NCI-H460 (cell line): Measurements from ENCODE around the gene CREBL2. TPM values are rescaled to one million over a fixed set of nuclear protein-coding genes. Genes with fewer than 3 reads are reported as not detected.
"Not testable (repeated sequence)": the region's sequence is repeated elsewhere in the genome, so short reads cannot be mapped to it uniquely, and the experiment has no call there.

Source experiments
- DNase-seq: peaks from one replicate; pipeline ENCODE4 v3.0.0-alpha.2; 2016; ENCODE audit warnings: low read depth; ENCODE audit errors: extremely low read depth
- total RNA-seq: library from RNA; depleted of rRNA; stranded (reverse); fragments of >200 nt; shearing (Covaris generic); gene quantifications from 2 replicates; pipeline ENCODE4 v1.2.3, GENCODE V29; 2014

Gene CREBL2
- total RNA-seq, 1 experiment from 2014 or later: 21.4 TPM

GRCh38 chr12:12628013-12628412 is 16.3 kb downstream of the CREBL2 start:
- DNase-seq: no peak

DNA sequence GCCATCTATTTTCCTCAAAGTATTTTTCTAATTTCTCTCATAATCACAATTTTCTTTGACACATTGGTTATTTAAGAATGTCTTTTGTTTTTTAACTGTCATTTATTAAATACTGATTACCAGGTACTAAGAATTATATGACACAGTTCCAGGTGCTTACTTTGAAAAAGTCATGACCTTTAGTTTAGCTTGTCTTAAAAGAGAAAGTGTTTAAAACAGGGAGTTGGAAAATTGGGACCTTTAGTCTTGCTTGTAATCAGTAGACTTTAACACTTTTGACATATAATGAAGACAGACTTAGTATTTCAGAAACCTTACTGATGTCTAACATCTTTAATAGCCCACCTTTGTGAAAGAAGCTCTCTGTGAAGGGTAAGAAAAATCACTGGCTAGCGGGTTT is 19.2 kb downstream of the CREBL2 start:
- DNase-seq: no peak

GRCh38 chr12:12635651-12636050 is 24.0 kb downstream of the CREBL2 start:
- no peak for DNase-seq

DNA sequence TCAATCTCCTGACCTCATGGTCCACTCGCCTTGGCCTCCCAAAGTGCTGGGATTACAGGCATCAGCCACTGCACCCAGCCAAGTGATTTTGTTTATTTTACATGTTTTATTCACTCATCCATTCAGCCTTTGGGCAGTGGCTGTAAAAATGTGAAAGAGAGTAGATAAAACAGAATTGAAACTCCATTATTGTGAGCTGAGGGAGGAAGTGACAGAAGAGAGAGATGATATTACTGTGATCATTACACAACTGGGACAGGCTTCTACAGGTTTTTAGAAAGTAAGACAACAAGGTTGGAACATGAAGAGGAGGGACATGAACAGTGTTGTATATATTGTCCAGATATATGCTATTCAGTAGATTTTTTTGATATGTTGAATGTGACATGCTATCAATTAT is 25.0 kb downstream of the CREBL2 start:
- DNase-seq: no peak

DNA sequence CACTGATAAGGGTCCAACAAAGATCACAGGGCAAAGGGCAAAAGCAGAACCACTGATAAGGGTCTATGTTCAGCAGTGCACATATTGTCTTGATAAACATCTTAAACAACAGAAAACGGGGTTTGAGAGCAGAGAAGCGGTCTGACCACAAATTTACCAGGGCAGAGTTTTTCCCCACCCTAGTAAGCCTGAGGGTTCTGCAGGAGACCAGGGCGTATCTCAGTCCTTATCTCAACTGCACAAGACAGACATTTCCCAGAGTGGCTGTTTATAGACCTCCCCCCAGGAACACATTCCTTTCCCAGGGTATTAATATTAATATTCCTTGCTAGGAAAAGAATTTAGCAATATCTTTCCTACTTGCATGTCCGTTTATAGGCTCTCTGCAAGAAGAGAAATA is 28.3 kb downstream of the CREBL2 start:
- not testable (repeated sequence) for DNase-seq

DNA sequence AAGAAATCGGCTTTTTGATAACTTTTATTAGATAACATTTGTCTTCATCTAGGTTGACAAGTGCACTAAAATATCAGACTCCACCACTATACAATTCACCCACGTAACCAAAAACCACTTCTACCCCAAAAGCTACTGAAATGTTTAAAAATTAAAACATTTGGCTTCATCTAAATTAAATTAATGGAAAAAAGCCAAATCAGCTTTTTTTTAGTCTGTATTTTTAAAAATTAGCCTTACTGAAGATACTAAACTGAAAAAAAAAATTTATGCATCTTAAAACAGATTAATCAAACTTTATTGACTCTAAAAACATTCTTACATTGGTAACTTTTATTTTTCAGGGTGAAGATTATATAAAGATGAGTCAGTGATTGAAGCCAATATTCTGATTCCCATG is 30.0 kb downstream of the CREBL2 start:
- DNase-seq: no peak

DNA sequence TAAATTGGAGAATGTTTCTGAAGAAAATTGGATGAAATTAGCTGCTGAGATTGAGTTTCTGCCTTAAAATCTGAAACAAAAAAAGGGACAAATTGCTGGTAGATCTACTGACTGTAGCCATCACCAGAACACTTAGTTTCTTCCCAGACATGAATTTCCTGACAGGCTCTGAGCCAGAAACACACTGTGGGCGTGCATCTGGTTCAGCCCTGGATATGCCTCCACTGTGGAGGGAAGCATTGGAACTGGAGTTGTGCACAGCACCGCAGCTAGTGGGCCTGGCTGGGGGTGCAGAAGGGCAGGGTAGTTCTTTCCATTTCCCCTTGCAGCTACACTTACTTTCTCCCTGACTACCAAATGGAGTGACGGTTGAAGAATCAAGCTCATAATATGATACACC is 31.2 kb downstream of the CREBL2 start:
- no peak for DNase-seq

DNA sequence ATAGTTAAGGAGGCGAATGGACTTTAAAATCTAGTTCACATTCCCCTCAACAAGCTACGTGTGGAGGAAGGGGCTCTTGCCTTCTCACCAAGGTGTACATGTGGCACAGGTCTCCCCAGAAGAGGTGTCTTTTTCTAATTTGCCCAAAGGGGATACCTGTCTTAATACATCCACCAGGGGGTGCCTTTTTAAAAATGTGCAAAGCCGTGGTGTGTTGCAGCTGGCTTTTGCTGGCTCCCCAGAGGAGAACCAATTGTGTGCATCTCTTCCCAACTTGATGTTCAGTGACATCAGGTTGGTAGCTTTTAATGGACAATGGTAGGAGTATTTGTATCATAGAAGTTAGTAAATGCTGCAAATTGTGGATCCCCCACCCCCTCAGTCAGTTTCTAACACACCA is 33.8 kb downstream of the CREBL2 start:
- peak; percentile 9 for DNase-seq

- DNase-seq: peak; percentile 24
Measured at GRCh38 chr12:12645968-12646367, 34.3 kb downstream of the CREBL2 start.

DNA sequence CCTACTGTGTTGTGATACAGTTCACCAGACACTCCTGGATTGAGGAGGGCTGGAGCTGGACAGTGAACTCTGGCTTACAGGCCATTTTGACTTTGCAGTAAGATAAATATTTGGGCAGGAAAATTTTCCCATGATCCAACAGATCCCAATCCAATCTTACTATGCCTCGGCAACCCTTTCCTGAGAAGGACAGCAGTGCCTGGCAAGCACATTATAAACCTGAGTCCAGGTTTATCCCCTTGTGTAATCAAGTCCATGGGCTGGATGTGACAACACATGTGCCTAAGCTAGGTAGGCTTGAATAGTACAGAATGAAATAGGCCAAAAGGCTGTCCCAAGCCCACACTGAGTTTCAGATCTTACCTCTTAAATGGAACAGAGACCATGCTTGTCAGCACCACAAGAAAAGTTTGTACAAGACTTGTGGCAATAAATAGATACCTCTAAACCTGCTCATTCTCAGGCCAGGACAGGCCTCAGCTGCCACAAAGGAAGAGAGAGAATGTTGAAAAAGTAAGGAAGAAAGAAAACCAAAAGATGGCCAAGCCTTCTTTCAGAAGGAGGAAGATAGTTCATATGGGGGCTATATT is 34.9 kb downstream of the CREBL2 start:
- no peak for DNase-seq

- DNase-seq: no peak
Measured at GRCh38 chr12:12648284-12648683, 36.6 kb downstream of the CREBL2 start.

DNA sequence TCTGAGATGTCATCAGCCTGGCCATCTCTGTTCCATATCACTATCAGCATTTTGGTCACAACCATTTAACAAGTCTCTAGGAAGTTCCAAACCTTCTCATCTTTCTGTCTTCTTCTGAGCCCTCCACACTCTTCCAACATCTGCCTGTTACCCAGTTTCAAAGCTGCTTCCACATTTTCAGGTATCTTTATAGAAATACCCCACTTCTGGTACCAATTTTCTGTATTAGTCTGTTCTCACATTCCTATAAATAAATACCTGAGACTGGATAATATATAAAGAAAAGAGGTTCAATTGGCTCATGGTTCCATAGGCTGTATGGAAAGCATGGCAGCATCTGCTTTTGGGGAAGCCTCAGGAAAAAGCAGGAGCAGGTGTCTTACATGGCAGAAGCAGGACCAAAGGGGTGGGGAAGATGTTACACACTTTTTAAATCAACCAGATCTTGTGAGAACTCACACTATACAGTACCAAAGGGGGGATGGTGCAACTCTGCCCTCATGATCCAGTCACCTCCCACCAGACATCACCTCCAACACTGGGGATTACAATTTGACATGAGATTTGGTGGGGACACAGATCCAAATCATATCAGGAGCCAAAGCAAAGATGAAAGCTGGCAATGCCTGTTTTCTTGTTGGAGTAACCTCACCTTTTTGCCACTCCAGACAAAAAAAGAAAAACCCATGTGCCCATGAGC is 37.4 kb downstream of the CREBL2 start:
- no peak for DNase-seq

GRCh38 chr12:12651752-12652151 is 40.1 kb downstream of the CREBL2 start:
- DNase-seq: no peak

DNA sequence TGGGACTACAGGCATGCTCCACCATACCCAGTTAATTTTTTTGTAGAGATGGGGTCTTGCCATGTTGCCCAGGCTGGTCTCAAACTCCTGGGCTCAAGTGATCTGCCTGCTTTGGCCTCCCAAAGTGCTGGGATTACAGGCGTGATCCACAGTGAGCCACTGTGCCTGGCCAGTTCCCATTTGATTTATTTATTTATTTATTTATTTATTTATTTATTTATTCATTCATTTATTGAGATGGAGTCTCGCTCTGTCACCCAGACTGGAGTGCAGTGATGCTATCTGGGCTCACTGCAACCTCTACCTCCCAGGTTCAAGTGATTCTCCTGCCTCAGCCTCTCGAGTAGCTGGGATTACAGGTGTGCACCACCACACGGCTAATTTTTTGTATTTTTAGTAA is 41.0 kb downstream of the CREBL2 start:
- DNase-seq: not testable (repeated sequence)

DNA sequence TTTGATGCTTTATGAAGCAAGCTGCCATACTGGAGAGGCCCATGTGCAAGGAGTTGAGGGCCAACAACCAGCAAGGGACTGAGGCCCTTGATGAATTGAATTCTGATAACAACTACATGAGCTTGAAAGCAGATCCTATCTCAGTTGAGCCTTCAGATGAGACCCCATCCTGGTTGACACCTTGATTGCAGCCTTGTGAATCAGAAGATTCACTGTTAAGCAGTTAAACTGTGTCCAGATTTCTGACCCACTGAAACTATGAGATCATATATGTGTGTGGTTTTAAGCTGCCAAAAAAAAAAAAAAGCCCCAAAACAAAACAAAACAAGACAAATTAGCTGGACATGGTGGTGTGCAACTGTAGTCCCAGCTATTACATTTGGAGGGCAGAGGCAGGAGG is 42.2 kb downstream of the CREBL2 start:
- no peak for DNase-seq

- no peak for DNase-seq
Measured at GRCh38 chr12:12654691-12655460, 43.2 kb downstream of the CREBL2 start.

DNA sequence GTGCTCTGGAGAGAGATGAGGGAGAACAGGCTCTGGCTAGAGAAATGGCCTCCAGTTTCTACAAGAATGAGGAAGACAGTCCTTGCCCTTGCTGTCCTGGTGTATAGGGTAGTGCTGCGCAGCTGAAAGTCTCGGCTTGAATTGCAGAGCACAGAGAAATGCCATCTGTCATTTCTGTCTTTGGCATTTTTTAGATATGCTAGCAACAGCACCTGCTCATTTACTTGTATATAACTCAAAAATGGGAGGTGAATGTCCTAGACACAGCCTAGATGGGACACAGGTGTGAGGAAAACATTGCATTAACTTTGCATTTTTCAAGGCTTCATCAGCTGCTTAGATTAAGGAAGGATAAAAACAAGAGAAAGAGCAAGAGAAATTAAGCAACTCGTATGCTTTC is 48.5 kb downstream of the CREBL2 start:
- no peak for DNase-seq

DNA sequence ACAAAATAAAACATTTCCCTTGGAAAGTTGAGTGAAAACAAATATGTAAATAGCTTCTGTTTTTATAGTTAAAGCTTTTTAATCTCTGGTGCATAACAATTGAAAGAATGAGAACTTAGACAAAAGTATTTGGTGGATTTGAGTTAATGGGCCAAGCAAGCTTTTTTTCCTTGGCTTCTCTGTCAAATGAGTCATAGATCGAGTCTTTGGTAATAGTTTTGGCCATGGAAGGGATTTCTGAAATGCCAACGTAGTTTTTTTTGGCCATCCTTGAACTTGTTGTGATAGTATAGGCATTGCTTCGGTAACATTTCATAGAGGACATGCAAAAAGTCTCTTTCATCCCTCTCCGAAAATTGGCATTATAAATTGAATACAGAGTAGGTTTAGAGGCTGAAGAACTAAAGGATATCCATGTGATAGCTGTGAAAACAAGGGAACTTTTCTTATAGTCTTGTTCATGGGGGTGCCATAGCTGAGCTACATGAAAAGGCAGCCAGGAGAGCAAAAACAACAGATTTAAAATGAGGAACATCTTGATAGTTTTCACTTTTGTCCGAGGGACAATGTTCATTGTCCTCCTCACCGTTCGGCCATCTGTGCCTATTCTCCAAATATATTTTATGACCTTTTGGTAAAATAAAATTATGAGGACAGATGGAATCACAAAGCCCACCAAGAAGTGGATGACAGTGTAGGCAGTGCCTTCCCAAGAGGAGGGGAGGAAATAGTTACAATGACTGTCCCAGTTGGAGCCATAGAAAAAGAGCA is 49.6 kb downstream of the CREBL2 start:
- DNase-seq: no peak

DNA sequence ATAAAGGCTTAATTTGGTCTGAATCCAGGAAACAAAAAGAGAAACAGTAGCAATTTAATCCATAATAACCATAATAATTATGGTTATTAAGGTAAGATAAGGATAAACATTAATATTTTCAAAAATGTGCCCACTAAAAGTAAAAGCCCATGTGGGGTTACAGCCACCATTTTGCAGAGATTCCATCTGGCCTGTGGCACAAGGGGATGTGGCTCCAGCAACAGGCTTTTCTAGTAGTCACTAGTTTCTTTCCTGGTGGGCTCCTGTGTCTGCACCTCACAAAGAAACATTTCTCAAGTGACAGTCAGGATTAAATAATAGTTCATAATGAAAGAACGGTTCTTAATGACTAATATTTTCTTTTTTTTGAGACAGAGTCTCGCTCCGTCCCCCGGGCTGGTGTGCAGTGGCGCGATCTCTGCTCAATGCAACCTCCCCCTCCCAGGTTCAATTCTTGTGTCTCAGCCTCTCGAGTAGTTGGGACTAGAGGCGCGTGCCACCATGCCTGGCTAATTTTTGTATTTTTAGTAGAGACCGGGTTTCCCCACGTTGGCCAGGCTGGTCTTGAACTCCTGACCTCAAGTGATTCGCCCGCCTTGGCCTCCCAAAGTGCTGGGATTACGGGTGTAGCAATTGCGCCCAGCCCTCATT is 52.1 kb downstream of the CREBL2 start:
- no peak for DNase-seq

- DNase-seq: no peak
Measured at GRCh38 chr12:12665194-12665593, 53.5 kb downstream of the CREBL2 start.

- DNase-seq: no peak
Measured at GRCh38 chr12:12668005-12668404, 56.3 kb downstream of the CREBL2 start.
